ENCODE results near the gene NME7.
"Not testable (repeated sequence)": the region's sequence is repeated elsewhere in the genome, so short reads cannot be mapped to it uniquely, and the experiment has no call there.

Gene NME7

DNA sequence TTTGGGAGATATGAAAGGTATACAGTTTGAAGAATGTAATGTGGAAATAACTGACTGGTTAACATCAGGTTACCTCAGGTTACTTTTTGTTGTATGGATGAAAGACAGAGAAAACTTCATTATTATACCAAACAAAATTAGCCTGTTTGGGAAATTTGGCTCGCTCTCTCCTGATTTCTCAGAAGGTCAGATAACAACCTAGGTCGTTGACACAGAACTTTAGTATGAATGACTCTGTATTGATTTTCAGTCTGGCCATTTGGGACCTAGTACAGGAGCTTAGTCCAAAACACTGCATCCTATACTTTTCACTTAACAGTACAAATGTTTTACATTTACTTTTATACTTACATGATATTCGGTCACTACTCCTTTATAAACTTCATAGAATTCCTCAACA, 132.8 kb downstream of the NME7 start:
- no peak for DNase-seq (ENCODE audit: low read depth, low spot score)

DNA sequence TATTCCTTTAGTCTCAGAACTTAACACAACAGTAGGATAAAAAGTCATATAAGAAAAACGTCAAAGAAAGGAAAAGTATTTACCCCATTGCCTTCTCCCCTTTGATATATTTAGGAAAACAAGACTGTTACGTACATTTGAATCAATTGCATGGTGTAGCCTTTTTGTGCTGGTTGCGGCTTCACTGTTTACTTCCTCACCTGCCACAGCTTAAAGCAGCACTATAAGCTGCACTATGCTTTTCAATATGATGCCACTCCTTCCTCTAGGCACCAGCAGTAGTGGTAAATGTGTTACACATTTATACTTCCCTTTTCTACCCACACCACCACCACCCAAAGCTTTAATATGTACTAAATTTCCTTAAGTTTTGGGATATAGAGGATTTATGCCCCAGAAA, 150.0 kb downstream of the NME7 start:
- DNase-seq (ENCODE audit: low read depth, low spot score) = no peak

DNA sequence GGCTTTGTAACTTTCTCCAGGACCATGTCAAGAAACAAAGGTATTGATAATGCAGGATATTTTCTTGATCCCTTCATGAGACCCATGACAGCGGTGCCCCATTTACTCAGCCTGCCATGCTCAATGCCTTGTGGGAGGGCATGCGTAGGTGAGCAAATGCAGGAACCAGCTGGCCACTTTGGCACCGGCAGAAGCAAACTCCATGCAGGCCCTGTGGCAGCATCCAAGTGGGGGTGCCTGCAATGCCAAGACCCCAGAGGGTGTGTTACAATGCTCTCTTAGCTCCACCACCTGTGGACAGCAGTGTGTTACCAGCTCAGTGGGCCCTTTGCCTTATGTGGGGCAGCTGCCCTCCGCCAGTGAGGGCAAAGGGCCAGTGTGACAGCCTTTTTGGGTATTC, 153.0 kb downstream of the NME7 start:
- DNase-seq (ENCODE audit: low read depth, low spot score) = no peak

DNA sequence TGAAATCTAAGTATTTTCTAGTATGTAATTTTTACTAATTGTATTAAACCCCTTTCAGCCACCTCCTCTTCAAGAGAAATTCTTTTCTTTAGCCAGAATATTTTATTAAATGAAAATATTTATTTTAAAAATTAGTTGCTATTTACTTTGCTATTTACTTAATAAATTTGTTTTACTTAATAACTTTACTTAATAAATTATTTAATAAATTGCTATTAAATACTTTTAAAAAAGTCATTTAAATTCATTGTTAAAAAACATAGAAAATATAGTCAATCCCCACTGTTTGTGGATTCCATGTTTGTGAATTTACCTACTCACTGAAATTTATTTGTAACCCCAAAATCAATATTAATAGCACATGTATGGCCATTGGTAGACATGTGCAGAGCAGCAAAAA, 155.5 kb downstream of the NME7 start:
- DNase-seq (ENCODE audit: low read depth, low spot score) = no peak

DNA sequence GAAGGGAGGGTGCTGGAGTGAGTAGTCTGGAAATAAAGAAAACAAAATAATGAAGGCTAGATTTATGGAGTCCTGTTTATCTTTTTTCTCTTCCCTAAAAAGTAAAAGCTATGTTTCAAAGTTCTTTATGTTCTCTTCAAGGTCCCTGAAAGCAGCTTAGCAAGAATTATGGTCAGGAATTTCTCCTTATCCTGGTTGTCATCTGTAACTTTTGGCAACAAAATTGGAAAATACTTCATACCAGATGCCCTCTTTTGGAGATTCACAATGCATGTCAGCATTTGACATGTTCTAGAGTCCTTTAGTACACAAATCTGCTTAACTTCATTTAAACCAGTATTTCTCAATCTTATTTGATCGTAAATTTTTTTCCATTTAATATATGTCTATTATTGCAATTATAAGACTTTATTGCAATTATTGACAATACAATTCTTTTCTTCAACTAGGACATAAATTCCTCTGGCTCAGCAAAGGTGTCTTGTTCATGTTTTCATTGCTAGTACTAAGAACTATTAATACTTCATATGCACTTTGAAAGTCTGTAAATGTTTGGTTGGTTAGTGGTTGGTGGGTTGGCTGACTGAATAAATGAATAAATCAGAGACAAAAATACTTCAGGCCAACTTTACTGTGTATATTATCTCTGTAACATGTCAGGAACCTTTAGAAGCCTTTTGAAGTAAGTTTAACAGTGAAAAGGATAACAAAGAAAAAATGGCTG, 159.6 kb downstream of the NME7 start:
- no peak for DNase-seq (ENCODE audit: low read depth, low spot score)

DNA sequence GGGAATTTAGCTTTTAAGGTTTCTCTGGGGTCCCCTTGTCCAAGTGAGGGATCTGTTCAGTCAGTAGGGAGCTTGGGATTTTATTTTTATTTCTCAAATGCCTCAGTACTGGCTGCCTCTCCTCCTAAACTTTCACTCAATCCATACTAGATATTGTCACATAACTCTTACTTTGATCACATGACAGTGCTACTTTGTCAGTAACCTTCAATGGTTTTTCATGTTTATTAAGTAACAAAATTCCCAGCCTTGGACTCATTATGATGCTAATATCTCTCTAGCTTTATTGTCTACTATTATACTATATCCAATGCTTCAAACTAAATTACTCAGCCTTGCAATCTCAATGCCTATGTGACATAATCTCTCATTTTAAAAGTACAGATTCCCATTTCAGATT, 163.4 kb downstream of the NME7 start:
- no peak for DNase-seq (ENCODE audit: low read depth, low spot score)

DNA sequence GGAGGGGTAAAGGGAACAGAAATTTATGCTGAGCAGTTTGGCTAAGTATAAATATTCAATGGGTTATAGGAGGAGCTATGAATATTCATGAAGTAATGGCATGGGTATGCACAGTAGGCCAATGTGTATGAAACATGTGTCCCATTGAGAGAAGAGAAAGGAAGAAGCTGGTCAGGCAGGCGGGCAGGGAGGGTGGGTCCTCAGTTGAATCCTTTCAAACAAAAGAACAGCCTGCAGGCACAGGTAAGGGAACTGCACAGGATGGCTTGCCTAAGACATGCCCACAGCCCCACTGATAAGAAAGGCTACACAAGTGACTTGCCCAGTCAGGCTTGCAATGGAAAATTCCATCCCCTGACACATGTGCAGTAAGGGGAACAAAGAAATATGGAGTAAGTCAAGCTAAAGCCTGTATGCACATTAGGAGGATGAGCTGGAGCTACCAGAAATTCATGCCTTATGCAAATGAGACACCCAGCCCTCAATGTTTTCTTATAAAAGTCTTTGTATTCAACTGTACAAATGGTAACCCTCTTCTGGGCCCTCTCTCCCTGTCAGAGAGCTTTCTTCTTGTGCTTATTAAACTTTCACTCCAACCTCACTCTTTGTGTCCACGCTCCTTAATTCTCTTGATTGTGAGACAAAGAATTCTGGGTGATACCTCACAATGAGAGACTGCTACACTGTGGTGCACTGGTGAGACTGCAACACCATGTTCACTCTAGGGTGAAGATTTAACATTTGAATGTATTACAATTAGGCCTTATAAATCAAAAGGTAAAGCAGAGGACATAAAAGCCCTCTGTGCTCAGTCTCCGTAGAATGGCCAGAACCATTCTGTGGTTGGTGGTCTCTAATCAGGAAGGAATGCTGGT, 164.6 kb downstream of the NME7 start:
- no peak for DNase-seq (ENCODE audit: low read depth, low spot score)

DNA sequence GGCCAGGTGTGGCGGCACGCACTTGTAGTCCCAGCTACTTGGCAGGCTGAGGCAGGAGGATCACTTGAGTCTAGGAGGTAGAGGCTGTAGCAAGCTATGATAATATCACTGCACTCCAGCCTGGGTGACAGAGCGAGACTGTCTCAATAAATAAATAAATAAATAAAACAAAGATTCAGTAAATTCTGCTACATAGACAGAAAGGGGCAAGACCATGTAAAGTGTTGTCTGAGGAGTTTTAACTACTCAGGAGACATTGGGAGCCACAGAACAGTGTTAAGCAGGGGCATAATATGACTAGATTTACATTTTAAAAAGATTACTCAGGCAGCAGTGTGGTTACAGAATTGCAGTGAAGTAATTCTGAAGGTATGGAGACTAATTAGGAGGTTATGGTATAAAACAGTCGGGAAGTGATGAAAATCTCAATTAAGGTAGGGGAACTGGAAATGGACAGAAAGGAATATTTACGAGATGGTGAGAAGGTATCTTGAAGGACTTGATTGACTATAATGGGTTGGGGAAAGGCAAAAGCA, 166.4 kb downstream of the NME7 start:
- no peak for DNase-seq (ENCODE audit: low read depth, low spot score)

DNA sequence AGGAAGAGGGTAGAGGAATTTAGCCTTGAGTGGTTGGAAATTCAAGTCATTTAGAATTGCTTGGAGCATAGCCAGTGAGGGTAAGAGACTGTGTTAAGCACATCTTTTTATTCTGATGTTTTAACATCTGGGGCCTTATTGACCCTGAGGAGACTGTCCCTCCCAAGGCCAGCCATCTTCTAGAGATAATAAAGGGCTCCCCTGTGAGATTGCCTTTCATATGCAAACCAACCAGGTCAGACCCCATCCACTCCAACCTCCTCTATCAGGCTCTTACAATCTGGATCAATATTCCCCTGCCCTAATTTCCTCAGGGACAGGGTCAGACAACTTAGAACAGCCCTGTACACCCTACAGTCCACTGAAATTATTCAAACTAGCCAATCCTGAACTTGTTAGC, 167.3 kb downstream of the NME7 start:
- DNase-seq (ENCODE audit: low read depth, low spot score) = no peak

DNA sequence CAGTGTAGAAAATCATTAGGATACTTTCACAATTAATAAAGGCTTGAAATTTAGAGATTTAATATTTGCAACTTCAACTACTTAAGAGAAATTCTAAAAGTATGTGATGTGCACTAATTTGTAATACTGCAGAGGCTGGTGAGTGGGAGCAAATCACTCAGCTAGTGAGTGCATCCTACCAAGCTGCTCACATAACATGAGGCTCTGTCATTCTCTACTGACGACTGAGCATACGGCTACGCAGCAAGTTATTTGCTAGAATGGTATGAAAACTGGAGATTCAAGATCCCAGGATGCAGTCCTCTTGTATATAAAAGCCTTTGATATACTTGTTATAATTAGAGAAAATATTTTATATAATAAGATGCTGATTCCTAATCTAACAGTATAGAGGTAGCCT, 171.0 kb downstream of the NME7 start:
- DNase-seq (ENCODE audit: low read depth, low spot score) = no peak

DNA sequence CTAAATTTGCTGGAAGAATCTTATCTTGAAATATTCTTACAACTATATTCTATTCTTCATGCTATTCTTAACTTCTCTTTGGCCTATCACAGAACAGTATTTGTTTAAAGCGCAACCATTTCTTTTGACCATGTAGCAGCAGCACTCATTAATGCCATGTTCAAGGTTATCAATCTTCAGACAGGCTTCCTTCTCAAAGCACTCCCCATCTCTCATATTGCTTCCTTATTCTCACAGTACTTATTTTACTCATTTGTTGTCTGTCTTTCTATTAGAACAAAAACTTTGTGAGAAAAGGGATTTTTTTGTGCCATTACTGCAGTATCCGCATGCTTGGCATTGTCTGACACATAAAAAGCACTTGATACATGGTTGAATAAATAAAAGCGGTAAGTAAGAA, 171.4 kb downstream of the NME7 start:
- DNase-seq (ENCODE audit: low read depth, low spot score) = no peak

DNA sequence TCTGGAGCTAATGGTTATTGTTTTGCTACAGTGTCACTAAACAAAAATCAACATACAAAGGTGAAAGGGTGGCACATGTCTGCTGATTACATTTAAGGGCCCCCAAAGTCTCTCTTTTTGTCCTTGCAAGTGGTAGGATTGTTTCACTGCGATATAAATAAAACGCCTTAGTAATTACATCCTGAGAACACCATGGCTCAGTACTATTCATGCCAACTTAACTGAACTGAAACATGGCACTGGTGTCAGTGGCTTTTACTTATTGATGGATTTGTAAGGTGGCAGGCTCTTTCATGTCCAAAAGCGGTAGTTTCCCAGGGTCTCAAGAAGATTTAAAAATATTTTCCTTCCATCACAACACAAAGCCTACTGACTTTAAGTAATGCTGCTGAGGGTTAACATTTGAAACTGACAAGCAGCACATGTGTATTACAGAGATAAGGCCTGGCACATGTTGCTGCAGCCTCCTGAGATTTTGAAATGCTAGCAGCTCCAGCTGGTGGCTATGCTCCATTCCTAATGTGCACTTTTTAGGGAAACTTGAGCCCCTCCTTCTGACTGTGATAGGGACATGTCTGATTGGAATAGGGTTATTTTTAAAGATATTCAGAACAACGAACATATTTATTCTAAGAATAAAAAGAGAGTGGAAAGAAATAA, 174.3 kb downstream of the NME7 start:
- DNase-seq (ENCODE audit: low read depth, low spot score) = no peak

DNA sequence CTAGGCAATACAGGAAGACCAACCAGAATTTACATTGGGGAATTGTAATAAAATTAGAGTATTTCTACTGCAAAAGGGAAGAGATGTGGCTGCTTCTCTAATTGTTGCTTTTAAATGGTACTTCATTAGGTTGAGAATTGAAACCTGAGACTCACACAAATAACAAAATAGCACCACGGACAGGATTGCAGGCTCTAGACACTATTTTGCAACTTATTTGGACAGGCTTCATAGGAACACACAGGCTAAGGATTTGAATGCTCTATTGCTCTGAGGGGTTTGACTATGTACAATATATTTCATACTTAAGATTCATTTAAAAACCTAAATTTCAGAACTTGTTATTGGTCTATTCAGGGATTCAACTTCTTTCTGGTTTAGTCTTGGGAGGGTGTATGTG, 181.5 kb downstream of the NME7 start:
- DNase-seq (ENCODE audit: low read depth, low spot score) = no peak

DNA sequence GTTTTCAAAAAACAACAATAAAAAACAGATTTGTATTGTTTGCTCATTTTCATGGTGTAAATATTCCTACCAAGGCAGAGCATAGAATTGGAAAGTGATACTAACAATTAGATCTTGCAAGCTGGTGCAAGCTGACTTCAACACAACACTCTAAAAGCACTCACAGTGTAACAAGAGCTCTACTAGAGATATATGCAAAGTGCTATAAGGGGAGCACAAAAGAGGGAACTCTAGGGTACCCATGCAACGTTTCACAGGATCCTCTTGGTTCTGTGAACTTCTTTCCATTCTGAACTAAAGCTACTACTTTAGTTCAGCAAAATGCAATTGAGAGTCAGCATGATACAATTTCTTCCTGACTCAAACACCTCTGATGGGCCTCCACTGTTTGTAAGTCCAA, 182.8 kb downstream of the NME7 start:
- DNase-seq (ENCODE audit: low read depth, low spot score) = no peak

DNA sequence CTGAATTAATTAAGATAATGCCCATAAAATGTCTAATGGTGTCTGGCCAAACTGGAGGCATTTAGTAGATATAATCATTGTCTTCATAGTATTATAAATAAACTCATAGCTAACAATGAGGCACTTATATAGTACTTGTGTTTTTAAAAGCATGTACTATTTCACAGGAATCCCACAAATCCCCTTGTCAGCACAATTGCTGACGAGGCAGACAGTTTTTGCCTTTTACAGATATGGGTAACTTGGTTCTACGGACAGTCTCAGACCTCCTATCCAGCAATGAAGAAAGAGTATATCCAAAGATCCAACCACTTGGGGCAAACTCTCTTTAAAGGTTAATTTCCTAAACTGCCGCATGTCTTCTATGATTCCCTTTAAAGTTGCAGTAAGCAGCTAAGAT, 187.4 kb downstream of the NME7 start:
- DNase-seq (ENCODE audit: low read depth, low spot score) = no peak

DNA sequence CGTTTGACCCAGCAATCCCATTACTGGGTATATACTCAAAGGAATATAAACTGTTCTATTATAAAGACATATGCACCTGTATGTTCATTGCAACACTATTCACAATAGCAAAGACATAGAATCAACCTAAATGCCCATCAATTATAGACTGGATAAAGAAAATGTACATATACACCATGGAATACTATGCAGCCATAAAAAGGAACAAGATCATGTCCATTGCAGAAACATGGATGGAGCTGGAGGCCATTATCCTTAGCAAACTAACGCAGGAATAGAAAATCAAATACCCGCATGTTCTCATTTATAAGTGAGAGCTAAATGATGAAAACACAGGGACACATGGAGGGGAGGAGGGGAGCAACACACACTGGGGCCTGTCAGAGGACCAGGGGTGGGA, 188.2 kb downstream of the NME7 start:
- DNase-seq (ENCODE audit: low read depth, low spot score) = not testable (repeated sequence)

DNA sequence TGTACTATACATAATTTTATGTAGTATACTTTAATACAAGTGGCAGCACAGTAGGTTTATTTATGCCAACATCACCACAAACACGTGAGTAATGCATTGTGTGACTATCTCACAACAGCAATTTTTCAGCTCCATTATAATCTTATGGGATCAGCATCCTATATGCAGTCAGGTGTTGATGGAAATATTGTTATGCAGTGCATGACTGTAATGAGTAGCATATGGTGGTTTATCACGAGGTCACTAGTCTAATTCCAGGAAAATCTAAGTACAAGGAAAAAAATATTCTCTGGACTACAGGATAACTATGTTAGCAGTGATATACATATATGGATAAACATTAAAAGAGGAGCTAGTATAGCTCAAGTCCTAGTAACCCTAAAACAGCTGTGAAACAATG, 192.1 kb downstream of the NME7 start:
- DNase-seq (ENCODE audit: low read depth, low spot score) = no peak

DNA sequence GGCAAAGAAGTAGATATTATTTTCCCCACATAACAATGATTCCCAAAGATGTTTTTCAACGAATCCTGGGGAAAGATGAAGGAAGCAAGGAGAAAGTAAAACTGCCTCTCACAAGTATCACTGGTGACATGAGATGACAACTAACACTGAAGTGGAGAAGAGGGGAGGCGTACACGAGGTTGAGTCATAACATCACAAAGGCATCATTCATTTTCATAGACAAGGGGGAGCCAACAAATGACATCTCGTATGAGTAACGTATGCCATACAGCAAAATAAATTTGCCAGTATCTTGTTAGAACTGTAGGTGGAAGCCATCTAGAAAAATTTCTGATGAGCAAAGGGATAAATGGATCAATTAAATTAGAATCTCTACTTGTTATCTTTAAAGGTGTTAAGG, 204.5 kb downstream of the NME7 start:
- no peak for DNase-seq (ENCODE audit: low read depth, low spot score)

DNA sequence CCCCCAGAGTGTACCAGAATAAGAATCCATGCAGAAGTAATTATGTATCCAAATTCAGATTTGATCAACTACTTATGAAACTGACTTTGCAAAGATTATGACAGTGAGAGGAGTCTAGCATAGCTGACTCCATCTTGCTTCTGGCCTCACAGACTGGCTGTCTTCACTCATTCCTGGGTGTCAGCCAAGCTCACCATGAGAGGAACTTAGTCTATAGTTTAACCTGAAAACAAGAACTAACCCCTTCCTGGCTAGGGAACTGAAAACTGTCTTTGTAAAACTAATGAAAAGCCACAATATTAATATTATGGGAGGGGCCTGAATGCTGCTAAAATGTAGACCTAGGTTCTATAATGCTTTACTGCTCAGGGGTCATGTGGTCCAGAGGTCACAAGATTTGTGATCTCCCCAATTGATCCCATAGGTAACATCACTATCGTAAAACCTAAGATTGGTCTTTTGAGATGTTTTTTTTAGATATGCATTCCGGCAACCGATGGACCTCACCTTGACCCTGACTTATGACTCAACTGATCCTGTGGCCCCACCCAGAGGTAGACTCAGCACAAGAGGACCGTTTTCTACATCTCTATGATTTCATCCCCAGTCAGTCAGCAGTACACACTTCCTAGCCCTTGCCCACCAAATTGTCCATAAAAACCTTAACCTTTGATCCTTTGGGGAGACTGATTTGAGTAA, 206.0 kb downstream of the NME7 start:
- DNase-seq (ENCODE audit: low read depth, low spot score) = no peak

DNA sequence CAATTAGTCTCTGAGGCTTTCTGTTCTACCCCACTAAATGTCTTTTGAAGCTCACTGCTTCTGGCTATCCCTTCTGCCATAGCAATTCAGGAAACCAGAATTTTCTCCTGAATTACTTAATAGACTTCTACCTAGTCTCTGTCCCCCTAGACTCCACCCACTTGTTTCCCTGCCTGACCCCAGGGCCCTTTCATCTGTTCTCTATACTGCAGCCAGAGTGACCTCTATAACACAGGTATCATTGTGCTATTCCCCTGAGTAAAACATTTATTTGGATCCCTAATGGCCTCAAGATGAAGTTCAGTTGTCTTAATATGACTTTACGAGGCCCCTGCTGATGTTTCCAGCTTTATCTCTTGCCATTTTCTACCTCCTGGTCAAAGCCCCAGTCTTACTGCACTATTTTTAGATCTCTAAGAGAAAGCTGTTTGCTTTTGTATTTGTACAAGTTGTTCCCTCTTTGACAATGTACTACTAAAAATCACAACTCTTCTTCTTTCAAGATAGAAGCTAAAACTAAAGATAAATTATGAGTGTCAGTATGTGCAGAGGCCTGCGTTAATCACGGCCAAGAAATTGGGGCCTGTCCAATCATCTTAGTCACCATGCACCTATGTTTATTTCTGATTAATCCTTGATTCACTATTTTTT, 206.6 kb downstream of the NME7 start:
- no peak for DNase-seq (ENCODE audit: low read depth, low spot score)

DNA sequence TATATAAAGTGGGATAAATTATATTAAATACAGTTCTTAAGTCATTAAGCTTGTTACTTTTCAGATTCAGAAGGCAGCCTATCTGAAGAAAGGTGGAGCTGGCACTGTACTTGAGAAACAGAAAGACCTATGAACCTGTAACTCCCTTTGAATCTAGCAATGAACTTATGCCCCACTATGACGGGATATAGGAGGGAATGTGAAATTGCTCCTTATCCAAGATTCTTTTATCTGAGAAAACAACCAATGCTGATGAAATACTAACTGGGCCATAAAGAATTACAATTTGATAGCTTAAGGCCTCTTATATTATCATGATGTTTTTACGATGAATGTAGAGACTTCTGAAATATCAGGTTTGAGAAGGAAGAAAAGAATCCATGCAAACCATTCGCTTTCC, 211.0 kb downstream of the NME7 start:
- DNase-seq (ENCODE audit: low read depth, low spot score) = no peak
